Neural cell (in vitro differentiated cells): ENCODE results near the gene ZNF566. TPM values are rescaled to one million over a fixed set of nuclear protein-coding genes. Genes with fewer than 3 reads are reported as not detected.
A peak's percentile ranks its signal among the peaks of the same experiment; 100 is the strongest.

Experiments
- H2AFZ ChIP-seq: fragments of 200-600, 300-800 bp; sonication (generic), shearing (Covaris generic); 2 replicates; pipeline ENCODE4 v1.6.0; 2014; ENCODE audit warnings: low read depth, mild to moderate bottlenecking, antibody characterized with exemption, low read length, moderate library complexity
- H3F3A ChIP-seq: fragments of 200-600 bp; shearing (Covaris generic); 2 replicates; pipeline ENCODE4 v1.6.1; 2016; ENCODE audit warnings: mild to moderate bottlenecking, moderate library complexity, mixed read lengths, antibody characterized with exemption, low read length; ENCODE audit not compliant: insufficient read depth, poor library complexity, severe bottlenecking
- H3K27ac ChIP-seq: fragments of 200-600, 300-800 bp; sonication (generic), shearing (Covaris generic); 2 replicates; pipeline ENCODE4 v1.5.1; 2014; ENCODE audit warnings: mild to moderate bottlenecking, low read length, moderate library complexity
- H3K27me3 ChIP-seq: fragments of 300-800, 200-600 bp; sonication (generic), shearing (Covaris generic); 2 replicates; pipeline ENCODE4 v1.6.0; 2014; ENCODE audit warnings: mild to moderate bottlenecking, low read depth, low read length, moderate library complexity; ENCODE audit not compliant: insufficient read depth
- H3K36me3 ChIP-seq: fragments of 300-800, 200-600 bp; sonication (generic), shearing (Covaris generic); 2 replicates; pipeline ENCODE4 v1.5.1; 2014; ENCODE audit warnings: mild to moderate bottlenecking, antibody characterized with exemption, low read length, moderate library complexity; ENCODE audit not compliant: insufficient read depth
- H3K4me2 ChIP-seq: fragments of 300-800, 200-600 bp; sonication (generic), shearing (Covaris generic); 2 replicates; pipeline ENCODE4 v1.6.0; 2014; ENCODE audit warnings: mild to moderate bottlenecking, low read length
- H3K4me3 ChIP-seq: fragments of 300-800, 200-600 bp; sonication (generic), shearing (Covaris generic); 2 replicates; pipeline ENCODE4 v1.5.1; 2014; ENCODE audit warnings: mild to moderate bottlenecking, low read length, moderate library complexity
- H3K79me2 ChIP-seq: fragments of 200-600 bp; shearing (Covaris generic); replicated peaks from 2 replicates; pipeline ENCODE4 v1.6.0; 2014; ENCODE audit warnings: mild to moderate bottlenecking, low read length, moderate library complexity; ENCODE audit not compliant: insufficient read depth
- H3K9ac ChIP-seq: fragments of 300-800, 200-600 bp; sonication (generic), shearing (Covaris generic); 2 replicates; pipeline ENCODE4 v1.6.1; 2016; ENCODE audit warnings: mild to moderate bottlenecking, low read length, mixed read lengths
- H3K9me2 ChIP-seq: fragments of 200-600 bp; shearing (Covaris generic); 2 replicates; pipeline ENCODE4 v1.6.1; 2016; ENCODE audit warnings: mild to moderate bottlenecking, low read length, mixed read lengths; ENCODE audit not compliant: insufficient read depth
- H3K9me3 ChIP-seq: fragments of 200-600, 300-800 bp; sonication (generic), shearing (Covaris generic); 2 replicates; pipeline ENCODE4 v1.6.1; 2016; ENCODE audit warnings: mild to moderate bottlenecking, mixed run types, low read length, moderate library complexity, mixed read lengths
- H4K20me1 ChIP-seq: fragments of 200-600 bp; shearing (Covaris generic); 2 replicates; pipeline ENCODE4 v1.6.1; 2016; ENCODE audit warnings: mild to moderate bottlenecking, mixed run types; ENCODE audit not compliant: insufficient read depth
- CTCF ChIP-seq: fragments of 450-650 bp; IDR thresholded peaks from 2 replicates; pipeline ENCODE4 v1.5.1; 2014; ENCODE audit warnings: antibody characterized with exemption, mild to moderate bottlenecking, moderate library complexity; ENCODE audit not compliant: poor library complexity, severe bottlenecking
- EP300 ChIP-seq: fragments of 450-650 bp; conservative IDR thresholded peaks from 2 replicates; pipeline ENCODE4 v1.6.1; 2014; ENCODE audit warnings: antibody characterized with exemption, mild to moderate bottlenecking, moderate library complexity; ENCODE audit not compliant: poor library complexity, severe bottlenecking
- EZH2 ChIP-seq: fragments of 200-600, 300-800 bp; shearing (Covaris generic), sonication (generic); IDR thresholded peaks from 2 replicates; pipeline ENCODE4 v1.6.1; 2014; ENCODE audit warnings: antibody characterized with exemption, low read length, borderline replicate concordance, mild to moderate bottlenecking; ENCODE audit not compliant: insufficient read depth, poor library complexity, severe bottlenecking
- MXI1 ChIP-seq: fragments of 450-650 bp; conservative IDR thresholded peaks from 2 replicates; pipeline ENCODE4 v1.6.1; 2014; ENCODE audit warnings: antibody characterized with exemption, mild to moderate bottlenecking; ENCODE audit not compliant: poor library complexity, severe bottlenecking
- POLR2AphosphoS5 ChIP-seq: IDR thresholded peaks from 2 replicates; pipeline ENCODE4 v1.6.1; 2012
- RAD21 ChIP-seq: fragments of 450-650 bp; conservative IDR thresholded peaks from 2 replicates; pipeline ENCODE4 v1.6.1; 2014; ENCODE audit warnings: antibody characterized with exemption, mild to moderate bottlenecking, moderate library complexity
- REST ChIP-seq: IDR thresholded peaks from 2 replicates; pipeline ENCODE4 v1.6.1; 2012; ENCODE audit warnings: borderline replicate concordance
- SMC3 ChIP-seq: fragments of 450-650 bp; conservative IDR thresholded peaks from 2 replicates; pipeline ENCODE4 v1.6.1; 2014; ENCODE audit warnings: antibody characterized with exemption, mild to moderate bottlenecking, moderate library complexity; ENCODE audit not compliant: poor library complexity
- TAF1 ChIP-seq: IDR thresholded peaks from 2 replicates; pipeline ENCODE4 v1.6.1; 2012; ENCODE audit warnings: low read depth
- polyA plus RNA-seq: library from polyadenylated mRNA; depleted of rRNA; stranded (reverse); fragments of >200 nt; gene quantifications from 2 replicates; pipeline ENCODE4 v1.2.3, GENCODE V29; 2014

Gene ZNF566
- polyA plus RNA-seq, 1 donor from 2014 or later, result 28.9 TPM

- Histone ChIP-seq H3K36me3 (peaks cover 8% of the 10 kb centered on the region), H3K4me3 (peak within 1 kb of the TSS; percentile 74), H3K27me3 (no peaks in the 10 kb centered on the region), H2AFZ (peak within 1 kb of the TSS; percentile 96), H3F3A (no peaks in the 10 kb centered on the region), H3K27ac (peak within 1 kb of the TSS; percentile 94), H4K20me1 (no peaks in the 10 kb centered on the region), H3K79me2 (peaks cover 54% of the 10 kb centered on the region), H3K4me2 (peak within 1 kb of the TSS; percentile 89), H3K9ac (peak within 1 kb of the TSS; percentile 93), H3K9me3 (peaks cover 3% of the 10 kb centered on the region), H3K9me2 (no peaks in the 10 kb centered on the region)
- peak; percentile 66 for TF ChIP-seq EP300
- peak; percentile 77 for TF ChIP-seq REST
- TF ChIP-seq EZH2, result no peak
- TF ChIP-seq MXI1, result peak; percentile 93
- TF ChIP-seq SMC3, result peak; percentile 51
- peak; percentile 81 for TF ChIP-seq POLR2AphosphoS5
- TF ChIP-seq RAD21, result no peak
- TF ChIP-seq CTCF, result peak; percentile 39
- TF ChIP-seq TAF1, result peak; percentile 86
Measured at GRCh38 chr19:36528194-36528920, 39.0 kb upstream of the ZNF566 start, which contains the start of gene ZNF260. ZNF260 (minus strand) TSS chr19:36528271; CDS start chr19:36515238, 13,033 bp downstream.

- peak overlapping the region; percentile 94 for H3K27ac ChIP-seq
- no peaks in the 10 kb centered on the region for H3F3A ChIP-seq
- peaks cover 57% of the 10 kb centered on the region for H3K79me2 ChIP-seq
- peak overlapping the region; percentile 74 for H3K4me3 ChIP-seq
- peak overlapping the region; percentile 70 for H3K4me2 ChIP-seq
- peak overlapping the region; percentile 93 for H3K9ac ChIP-seq
- no peaks in the 10 kb centered on the region for H3K9me2 ChIP-seq
- no peaks in the 10 kb centered on the region for H3K27me3 ChIP-seq
- peaks cover 8% of the 10 kb centered on the region for H3K36me3 ChIP-seq
- H3K9me3 ChIP-seq, result peaks cover 3% of the 10 kb centered on the region
- H4K20me1 ChIP-seq, result no peaks in the 10 kb centered on the region
- no peak for TF ChIP-seq RAD21
- TF ChIP-seq TAF1, result no peak
- TF ChIP-seq POLR2AphosphoS5, result no peak
- TF ChIP-seq REST, result no peak
- TF ChIP-seq CTCF, result no peak
- no peak for TF ChIP-seq EZH2
- no peak for TF ChIP-seq EP300
- no peak for TF ChIP-seq MXI1
- no peak for TF ChIP-seq SMC3
- H2AFZ ChIP-seq, result peak overlapping the region; percentile 96
Measured at GRCh38 chr19:36527873-36528193, 38.5 kb upstream of the ZNF566 start.
